Neuron (in vitro differentiated cells): ENCODE results near the gene C20orf204.

Source experiments
- H2AFZ ChIP-seq: one replicate; pipeline ENCODE4 v1.6.1; 2013; ENCODE audit warnings: low read depth, mild to moderate bottlenecking, inconsistent platforms, low read length, moderate library complexity
- H3K27me3 ChIP-seq: one replicate; pipeline ENCODE4 v1.6.1; 2013; ENCODE audit warnings: low read length; ENCODE audit not compliant: insufficient read depth
- H3K36me3 ChIP-seq: one replicate; pipeline ENCODE4 v1.6.1; 2013; ENCODE audit warnings: low read length; ENCODE audit not compliant: insufficient read depth
- H3K4me1 ChIP-seq: one replicate; pipeline ENCODE4 v1.6.1; 2013; ENCODE audit warnings: low read length; ENCODE audit not compliant: insufficient read depth
- H3K4me3 ChIP-seq: 2 replicates; pipeline ENCODE4 v1.5.1; 2013; ENCODE audit warnings: mild to moderate bottlenecking, low read length, moderate library complexity
- H3K9me3 ChIP-seq: one replicate; pipeline ENCODE4 v1.6.1; 2013; ENCODE audit warnings: low read length

The C20orf204 gene

DNA sequence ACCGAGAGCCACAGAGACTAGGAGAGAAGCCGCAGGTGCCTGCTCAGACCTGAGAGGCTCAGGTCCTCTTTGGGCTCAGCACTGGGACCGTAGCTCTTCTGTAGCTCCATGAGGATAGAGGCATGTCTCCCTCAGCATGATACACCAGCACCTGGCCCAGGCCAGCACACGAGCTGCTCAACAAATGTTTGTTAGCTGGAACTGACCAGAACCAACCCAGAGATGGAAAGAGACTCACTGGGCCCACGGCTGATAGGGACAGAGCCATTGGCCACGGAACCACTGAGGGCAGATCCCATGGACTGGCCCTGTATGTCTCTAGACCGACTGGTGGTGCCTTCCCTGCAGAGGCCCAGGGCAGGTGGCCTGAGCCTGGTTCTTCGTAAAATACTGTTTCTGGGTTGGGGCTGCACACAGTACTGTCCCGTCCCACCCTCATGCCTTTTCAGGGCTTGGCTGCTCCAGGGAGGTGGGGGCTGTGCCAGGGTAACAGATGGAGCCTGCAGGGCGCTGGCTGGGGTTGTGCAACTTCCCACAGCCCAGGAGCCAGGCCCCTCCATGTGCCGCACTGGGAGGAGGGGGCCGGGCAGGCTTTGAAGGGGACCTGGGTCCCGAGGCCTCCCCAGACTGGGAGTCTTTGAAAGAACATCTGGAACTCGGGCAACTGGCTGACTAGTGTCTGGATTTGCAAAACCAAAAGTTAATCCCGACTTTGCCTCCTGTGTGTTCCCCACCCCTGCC lies 5.2 kb downstream of the C20orf204 start:
- Histone ChIP-seq H3K9me3 (no peaks in the 10 kb centered on the region), H3K4me1 (peaks cover 18% of the 10 kb centered on the region), H3K4me3 (no peak overlapping the region), H3K36me3 (no peaks in the 10 kb centered on the region), H2AFZ (no peak overlapping the region), H3K27me3 (peaks cover 71% of the 10 kb centered on the region)

DNA sequence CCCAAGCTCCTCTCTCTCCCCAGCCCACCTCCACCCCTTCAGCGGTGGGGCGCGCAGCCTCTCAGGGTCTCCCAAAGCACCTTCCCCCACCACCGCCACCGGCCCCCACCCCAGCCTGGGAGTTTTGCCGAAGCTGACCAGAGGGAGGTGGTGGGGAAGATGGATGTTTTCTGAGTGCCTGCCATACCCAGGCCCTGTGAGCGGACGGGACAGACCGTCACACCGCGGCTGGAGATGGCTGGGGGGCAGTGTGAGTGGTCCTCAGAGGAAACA lies 5.7 kb downstream of the C20orf204 start:
- no peaks in the 10 kb centered on the region for H3K9me3 ChIP-seq
- H3K27me3 ChIP-seq, result peaks cover 76% of the 10 kb centered on the region
- H3K36me3 ChIP-seq, result no peaks in the 10 kb centered on the region
- peaks cover 13% of the 10 kb centered on the region for H3K4me1 ChIP-seq
- H2AFZ ChIP-seq, result no peak overlapping the region
- H3K4me3 ChIP-seq, result no peak overlapping the region

DNA sequence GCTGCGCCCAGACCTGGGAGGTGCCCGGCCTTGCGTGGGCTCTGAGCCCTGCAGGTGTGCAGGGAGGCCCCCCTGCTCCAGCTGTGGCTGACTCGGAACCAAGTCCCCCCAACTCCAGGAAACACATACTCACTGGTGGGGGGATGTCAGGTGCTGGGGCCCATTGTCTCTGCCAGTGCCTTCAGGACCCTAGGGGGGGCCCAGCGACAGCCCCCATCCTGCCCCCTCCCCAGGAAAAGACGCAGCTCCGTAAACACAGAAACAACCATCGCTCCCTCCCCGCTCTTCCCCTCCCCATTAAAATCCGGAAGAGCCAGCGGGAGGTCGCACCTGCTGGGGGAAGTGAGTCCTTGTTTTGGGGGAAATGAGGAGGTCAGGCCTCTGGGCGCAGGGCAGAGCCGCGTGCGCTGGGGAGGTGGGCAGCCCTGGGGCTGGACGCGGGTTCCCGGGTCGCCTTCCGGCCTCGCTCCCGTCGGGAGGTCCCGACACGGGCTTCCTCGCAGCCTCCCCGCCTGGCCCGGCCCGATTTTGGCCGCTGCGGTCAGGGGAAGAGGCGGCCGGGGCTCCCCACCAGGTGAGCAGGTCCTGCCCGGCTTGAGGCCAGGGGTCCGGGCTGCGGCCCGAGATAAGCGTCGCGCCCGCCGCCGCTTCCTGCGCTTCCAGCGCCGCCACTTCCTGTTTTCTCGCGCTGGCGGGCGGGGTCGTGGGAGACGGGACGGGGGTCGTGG lies 6.2 kb downstream of the C20orf204 start:
- H3K9me3 ChIP-seq, result no peaks in the 10 kb centered on the region
- H2AFZ ChIP-seq, result no peak overlapping the region
- no peaks in the 10 kb centered on the region for H3K36me3 ChIP-seq
- H3K4me1 ChIP-seq, result peaks cover 11% of the 10 kb centered on the region
- H3K27me3 ChIP-seq, result peaks cover 81% of the 10 kb centered on the region
- no peak overlapping the region for H3K4me3 ChIP-seq

DNA sequence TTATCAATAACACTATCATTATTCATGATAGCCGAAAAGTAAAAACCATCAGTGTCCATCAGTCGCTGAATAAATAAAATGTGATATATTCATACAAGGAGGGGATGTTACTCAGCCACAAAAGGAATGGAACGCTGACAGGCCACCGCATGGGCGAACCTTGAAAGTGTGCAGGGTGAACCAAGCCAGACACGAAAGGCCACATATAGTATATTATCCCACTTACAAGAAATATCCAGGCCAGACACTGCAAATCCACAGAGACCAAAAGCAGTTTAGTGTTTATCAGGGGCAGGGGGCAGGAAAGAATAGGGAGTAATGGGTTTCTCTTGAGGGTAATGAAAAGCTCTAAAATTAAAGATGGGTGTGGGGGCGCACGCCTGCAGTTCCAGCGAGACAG lies 7.8 kb downstream of the C20orf204 start:
- H3K27me3 ChIP-seq, result peaks cover 87% of the 10 kb centered on the region
- H3K4me3 ChIP-seq, result no peak overlapping the region
- H3K9me3 ChIP-seq, result no peaks in the 10 kb centered on the region
- H2AFZ ChIP-seq, result no peak overlapping the region
- no peaks in the 10 kb centered on the region for H3K36me3 ChIP-seq
- peaks cover 11% of the 10 kb centered on the region for H3K4me1 ChIP-seq

DNA sequence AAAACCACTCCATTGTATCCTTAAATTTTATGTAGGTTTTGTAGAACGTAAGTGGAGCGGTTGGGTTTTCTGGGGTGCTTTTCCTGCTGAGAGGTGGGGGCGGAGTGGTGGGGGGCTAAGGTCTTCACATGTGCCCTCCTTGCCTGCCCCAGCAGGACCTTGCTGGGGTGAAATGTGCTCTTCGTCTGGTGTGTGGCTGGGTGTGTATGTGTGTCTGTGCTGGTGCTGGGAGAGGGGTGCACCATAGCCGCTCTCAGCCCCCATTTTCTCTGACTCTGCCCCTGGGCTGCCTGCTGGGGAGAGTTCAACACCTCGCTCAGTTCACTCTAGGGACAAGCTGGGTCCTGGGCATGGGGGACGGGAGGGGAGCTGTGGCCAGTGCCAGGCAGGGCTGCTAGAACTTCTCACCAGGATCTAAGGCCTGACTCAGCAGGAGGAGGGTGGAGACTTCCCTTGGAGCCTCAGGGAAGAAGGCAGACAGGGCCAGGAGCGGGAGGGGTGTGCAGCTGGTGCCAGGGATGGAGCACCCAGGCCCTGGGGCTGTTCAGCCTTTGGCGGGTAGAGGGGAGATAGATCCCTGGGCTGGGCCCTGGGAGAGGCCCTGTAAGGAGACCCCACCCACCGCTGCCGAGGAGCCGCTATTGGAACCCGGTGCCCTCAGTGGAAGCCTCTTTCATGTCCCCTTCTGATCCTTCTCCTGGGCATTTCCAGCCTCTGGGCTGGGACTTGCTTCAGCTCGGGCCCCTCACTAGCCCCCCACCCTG lies 8.7 kb downstream of the C20orf204 start:
- Histone ChIP-seq H3K9me3 (no peaks in the 10 kb centered on the region), H3K4me1 (peaks cover 5% of the 10 kb centered on the region), H3K36me3 (no peaks in the 10 kb centered on the region), H3K27me3 (peaks cover 83% of the 10 kb centered on the region), H3K4me3 (no peak overlapping the region), H2AFZ (no peak overlapping the region)

DNA sequence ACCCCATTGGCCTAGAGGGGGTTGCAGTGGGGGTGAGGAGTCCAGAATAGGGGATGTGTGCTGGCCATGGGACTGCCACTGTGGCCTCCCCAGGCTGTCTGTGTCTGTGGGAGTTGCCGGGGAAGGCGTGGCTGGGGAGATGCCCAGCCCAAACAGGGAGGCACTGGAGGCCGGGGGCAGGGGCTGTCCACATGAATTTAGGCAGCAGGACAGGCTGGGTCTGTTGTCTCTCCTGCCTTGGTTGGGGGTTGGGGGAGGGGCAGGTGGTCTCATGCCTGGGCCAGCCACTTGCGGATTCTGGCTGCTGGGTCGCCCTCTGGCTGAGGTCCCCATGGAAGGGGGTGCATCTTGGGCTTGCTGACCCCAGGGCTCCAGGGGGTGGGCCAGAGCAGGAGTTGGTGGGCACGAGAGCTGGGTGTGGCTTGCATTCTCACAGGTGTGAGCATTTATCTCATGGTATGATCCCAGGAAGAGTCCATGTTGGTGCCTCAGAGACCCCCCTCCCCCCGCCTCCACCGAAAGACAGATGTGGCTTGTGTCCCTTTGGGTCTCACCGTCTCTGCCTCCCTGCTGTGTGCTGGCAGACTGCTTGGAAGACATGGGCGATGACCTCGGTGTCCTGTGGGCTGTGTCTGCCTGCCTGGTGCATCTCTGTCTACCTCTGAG lies 9.5 kb downstream of the C20orf204 start:
- peaks cover 10% of the 10 kb centered on the region for H3K4me1 ChIP-seq
- peaks cover 83% of the 10 kb centered on the region for H3K27me3 ChIP-seq
- H3K9me3 ChIP-seq, result no peaks in the 10 kb centered on the region
- H2AFZ ChIP-seq, result no peak overlapping the region
- no peaks in the 10 kb centered on the region for H3K36me3 ChIP-seq
- no peak overlapping the region for H3K4me3 ChIP-seq

DNA sequence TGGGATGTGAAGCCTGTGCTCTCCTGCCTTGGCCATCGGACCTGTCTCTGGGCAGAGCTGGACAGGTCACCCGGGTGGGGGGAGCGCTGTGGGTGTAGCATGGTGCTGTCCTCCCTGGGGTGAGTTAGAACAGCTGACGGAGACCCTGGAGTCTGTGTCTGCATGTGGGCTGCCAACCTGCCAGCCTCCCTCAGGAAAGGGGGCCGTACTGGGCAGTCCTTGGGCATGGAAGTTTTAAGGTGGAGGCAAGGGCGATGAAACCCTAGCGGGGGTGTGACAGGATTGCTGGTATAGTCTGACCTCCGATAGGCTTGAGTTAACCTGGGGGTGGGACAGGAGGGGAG lies 11.0 kb downstream of the C20orf204 start:
- H3K4me1 ChIP-seq, result peaks cover 10% of the 10 kb centered on the region
- H3K9me3 ChIP-seq, result no peaks in the 10 kb centered on the region
- H3K36me3 ChIP-seq, result no peaks in the 10 kb centered on the region
- H2AFZ ChIP-seq, result no peak overlapping the region
- H3K4me3 ChIP-seq, result no peak overlapping the region
- peaks cover 83% of the 10 kb centered on the region for H3K27me3 ChIP-seq

DNA sequence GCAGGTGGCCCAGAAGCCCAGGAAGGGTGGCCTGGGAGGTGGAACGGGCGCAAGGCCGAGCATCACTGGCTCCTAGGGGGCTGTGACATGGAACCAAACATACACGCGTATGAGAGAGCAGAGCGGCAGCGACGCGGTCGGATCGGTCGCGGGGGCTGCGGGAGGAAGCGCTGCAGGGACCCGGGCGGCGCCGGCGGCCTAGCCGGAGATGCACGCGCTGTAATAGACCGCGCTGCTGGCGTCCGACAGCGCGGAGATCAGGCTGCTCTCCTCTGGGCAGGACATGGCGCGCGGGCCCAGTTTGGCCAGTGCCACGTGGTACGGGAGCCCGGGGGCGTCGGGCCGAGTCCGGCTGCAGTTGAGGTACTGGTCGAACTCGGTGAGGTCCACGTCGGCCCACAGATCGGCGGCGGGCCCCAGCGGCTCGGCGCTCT lies 12.0 kb downstream of the C20orf204 start:
- H3K4me3 ChIP-seq, result no peak overlapping the region
- no peak overlapping the region for H2AFZ ChIP-seq
- H3K27me3 ChIP-seq, result peaks cover 87% of the 10 kb centered on the region
- H3K36me3 ChIP-seq, result no peaks in the 10 kb centered on the region
- H3K9me3 ChIP-seq, result no peaks in the 10 kb centered on the region
- H3K4me1 ChIP-seq, result peaks cover 8% of the 10 kb centered on the region

DNA sequence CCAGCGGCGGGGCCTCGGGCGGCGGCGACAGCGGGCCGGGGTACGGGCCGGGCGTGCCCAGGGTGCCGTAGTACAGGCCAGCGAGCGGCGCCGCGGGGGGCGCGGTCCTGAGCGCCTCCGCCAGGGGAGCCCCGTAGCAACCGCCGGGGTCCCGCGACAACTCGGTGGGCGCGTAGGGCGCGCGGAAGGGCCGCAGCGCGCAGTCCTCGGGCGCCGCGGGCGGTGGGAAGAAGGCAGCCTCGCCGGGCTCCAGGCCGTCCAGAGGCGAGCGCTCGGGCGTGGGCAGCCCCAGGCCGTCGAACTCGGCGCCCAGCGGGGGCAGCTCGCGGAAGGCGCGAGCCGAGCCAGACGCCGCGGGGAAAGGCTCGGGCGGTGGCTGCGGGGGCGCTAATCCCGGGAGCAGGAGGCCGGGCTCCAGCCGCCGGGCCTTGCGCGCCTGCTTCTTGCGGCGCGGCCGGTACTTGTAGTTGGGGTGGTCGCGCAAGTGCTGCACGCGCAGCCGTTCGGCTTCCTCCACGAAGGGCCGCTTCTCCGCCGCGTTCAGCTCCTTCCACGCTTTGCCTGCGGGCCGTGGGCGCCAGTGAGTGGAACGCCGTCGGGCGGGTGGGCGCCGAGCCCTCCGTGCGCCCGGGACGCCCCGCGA lies 12.5 kb downstream of the C20orf204 start:
- peaks cover 90% of the 10 kb centered on the region for H3K27me3 ChIP-seq
- H3K36me3 ChIP-seq, result no peaks in the 10 kb centered on the region
- no peak overlapping the region for H3K4me3 ChIP-seq
- peaks cover 8% of the 10 kb centered on the region for H3K4me1 ChIP-seq
- no peak overlapping the region for H2AFZ ChIP-seq
- H3K9me3 ChIP-seq, result no peaks in the 10 kb centered on the region

DNA sequence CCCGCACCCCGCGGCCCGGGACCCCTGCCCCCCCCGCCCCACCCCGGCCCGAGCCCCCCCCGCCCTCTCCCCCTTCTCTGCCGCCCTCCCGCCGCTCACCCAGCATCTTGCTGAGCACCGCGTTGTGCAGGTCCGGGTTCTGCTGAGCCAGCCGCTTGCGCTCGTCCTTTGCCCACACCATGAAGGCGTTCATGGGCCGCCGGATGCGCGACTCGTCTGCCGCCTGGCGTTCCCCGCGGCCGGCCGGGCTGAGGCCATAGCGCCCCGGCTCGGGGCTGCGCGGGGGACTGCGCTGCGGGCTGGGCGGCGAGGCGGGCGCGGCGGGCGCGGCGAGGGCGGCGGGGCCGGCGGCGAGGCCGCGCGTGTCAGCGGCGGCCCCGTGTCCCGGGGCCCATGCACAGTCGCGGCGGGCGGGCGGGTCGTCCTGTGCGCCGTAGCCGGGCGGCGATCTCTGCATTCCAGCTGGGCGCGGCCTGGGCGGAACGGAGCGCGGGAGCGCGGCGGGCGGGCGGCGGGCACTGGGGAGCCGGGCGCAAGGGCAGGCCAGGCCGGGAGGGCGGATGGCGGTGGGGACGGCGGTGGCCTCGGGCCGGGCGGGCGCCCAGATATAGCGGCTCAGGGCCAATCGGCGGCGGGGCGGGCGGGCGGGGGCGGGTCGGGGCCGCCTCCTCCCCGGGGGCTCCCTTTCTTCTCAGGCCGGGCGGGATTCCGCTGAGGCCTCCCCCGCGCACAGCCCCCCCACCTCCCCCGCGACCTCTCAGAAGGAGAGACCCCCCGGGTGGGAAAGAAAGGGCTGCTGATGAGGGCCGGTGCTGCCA lies 13.3 kb downstream of the C20orf204 start, which contains the start of gene SOX18:
Gene SOX18, minus strand, starts transcription at position 580 of the 818 bp plus-strand sequence. Its CDS starts 123 bp downstream, at position 457.
- Histone ChIP-seq H3K9me3 (no peaks in the 10 kb centered on the region), H2AFZ (no peak within 1 kb of the TSS), H3K4me3 (no peak within 1 kb of the TSS), H3K27me3 (peaks cover 92% of the 10 kb centered on the region), H3K4me1 (peaks cover 11% of the 10 kb centered on the region), H3K36me3 (no peaks in the 10 kb centered on the region)

DNA sequence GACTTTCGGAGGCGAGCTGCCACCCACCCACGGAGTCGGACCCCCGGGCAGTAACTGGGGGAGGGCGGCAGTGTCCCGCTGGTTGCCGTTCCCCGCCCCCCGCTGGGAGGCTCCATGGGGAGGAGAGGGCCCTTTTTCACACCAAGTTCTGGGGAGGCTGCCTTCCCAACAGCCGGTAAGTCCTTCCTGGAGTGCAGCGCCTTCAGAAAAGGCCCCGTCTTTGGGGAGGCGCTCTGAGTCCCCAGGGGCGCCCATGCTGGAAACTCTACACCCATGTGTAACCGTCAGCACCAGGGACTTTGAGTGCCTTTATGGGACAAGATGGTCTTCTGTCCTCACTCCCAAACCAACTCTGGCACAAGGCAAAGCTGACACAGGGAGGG lies 13.9 kb downstream of the C20orf204 start:
- H3K36me3 ChIP-seq, result no peaks in the 10 kb centered on the region
- no peaks in the 10 kb centered on the region for H3K9me3 ChIP-seq
- H3K27me3 ChIP-seq, result peaks cover 89% of the 10 kb centered on the region
- peaks cover 15% of the 10 kb centered on the region for H3K4me1 ChIP-seq
- no peak overlapping the region for H3K4me3 ChIP-seq
- H2AFZ ChIP-seq, result no peak overlapping the region
